ENCODE data around the gene DDOST. TPM values are rescaled to one million over a fixed set of nuclear protein-coding genes. Genes with fewer than 3 reads are reported as not detected.

The DDOST gene
- total RNA-seq, 1 donor from 2014 or later = 347 TPM

DNA sequence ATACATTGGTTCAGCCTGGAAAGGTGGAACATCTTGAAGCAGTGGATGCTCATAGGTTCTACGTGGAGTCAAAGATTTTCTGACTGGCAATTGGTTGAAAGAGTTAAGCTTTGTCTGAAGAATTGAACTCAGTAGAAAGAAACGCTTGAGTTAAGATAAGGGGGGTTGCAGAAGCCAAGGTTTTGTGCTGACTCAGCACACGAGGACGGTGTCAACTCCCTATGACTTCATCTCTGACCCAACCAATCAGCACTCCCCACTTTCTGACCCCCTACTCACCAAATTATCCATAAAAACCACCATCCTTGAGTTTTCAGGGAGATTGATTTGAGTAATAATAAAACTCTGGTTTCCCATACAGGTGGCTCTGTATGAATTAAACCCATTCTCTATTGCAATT is 30.4 kb downstream of the DDOST start:
- Histone ChIP-seq H3K27me3 (ENCODE audit: control insufficient read depth, insufficient read depth, low read length) (no peaks in the 10 kb centered on the region), H3K36me3 (ENCODE audit: control insufficient read depth, insufficient read depth, low read length) (no peaks in the 10 kb centered on the region), H3K4me3 (ENCODE audit: low read depth, low read length) (no peak overlapping the region)
- TF ChIP-seq, protein P1, sequence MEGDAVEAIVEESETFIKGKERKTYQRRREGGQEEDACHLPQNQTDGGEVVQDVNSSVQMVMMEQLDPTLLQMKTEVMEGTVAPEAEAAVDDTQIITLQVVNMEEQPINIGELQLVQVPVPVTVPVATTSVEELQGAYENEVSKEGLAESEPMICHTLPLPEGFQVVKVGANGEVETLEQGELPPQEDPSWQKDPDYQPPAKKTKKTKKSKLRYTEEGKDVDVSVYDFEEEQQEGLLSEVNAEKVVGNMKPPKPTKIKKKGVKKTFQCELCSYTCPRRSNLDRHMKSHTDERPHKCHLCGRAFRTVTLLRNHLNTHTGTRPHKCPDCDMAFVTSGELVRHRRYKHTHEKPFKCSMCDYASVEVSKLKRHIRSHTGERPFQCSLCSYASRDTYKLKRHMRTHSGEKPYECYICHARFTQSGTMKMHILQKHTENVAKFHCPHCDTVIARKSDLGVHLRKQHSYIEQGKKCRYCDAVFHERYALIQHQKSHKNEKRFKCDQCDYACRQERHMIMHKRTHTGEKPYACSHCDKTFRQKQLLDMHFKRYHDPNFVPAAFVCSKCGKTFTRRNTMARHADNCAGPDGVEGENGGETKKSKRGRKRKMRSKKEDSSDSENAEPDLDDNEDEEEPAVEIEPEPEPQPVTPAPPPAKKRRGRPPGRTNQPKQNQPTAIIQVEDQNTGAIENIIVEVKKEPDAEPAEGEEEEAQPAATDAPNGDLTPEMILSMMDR (IDR thresholded peaks at IDR 0.05; ENCODE audit: insufficient read depth, low read length, poor library complexity, severe bottlenecking) = no peak
- DNase-seq (ENCODE audit: low read depth) = no peak

DNA sequence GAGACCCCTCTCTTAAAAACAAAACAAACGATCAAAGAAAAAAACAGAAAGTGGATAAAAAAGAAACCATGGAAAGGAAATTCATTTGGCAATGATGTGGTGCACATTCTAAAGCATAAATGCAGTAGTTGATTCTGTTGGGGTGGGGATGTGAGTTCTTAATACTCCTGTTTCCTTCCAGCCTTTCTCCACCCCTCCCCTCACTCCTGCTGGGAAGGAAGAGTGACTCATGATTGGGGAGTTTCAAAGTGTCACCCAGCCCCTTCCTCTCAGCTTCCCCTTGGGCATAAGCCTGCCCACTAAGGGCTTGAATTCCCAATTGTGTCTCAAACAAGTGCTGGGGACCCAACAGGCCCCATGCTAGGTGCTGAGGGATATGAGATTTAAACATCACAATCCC is 34.6 kb downstream of the DDOST start:
- no peak for DNase-seq (ENCODE audit: low read depth)
- no peaks in the 10 kb centered on the region for H3K36me3 ChIP-seq (ENCODE audit: control insufficient read depth, insufficient read depth, low read length)
- TF ChIP-seq, protein P1 (IDR thresholded peaks at IDR 0.05; ENCODE audit: insufficient read depth, low read length, poor library complexity, severe bottlenecking) = no peak

DNA sequence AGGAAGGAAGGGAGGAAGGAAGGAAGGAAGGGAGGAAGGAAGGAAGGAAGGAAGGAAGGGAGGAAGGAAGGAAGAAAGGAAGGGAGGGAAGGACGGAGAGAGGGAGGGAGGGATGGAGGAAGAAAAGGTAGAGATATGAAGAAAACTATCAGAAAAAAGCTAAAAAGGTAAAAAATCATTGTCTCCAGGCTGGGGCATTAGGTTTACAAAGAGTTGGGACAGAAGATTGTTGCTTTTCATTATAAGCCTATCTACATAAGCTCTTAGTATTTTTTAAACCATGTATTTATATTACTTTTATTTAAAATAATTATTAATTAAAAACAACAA is 35.1 kb downstream of the DDOST start:
- Histone ChIP-seq H3K36me3 (ENCODE audit: control insufficient read depth, insufficient read depth, low read length) (no peaks in the 10 kb centered on the region), H3K4me3 (ENCODE audit: low read depth, low read length) (no peak overlapping the region), H3K27me3 (ENCODE audit: control insufficient read depth, insufficient read depth, low read length) (no peaks in the 10 kb centered on the region)
- TF ChIP-seq, protein P1 (IDR thresholded peaks at IDR 0.05; ENCODE audit: insufficient read depth, low read length, poor library complexity, severe bottlenecking) = no peak
- DNase-seq (ENCODE audit: low read depth) = no peak

More for the DNA sequence above, 34.6 kb downstream of the DDOST start:
- no peaks in the 10 kb centered on the region for H3K27me3 ChIP-seq (ENCODE audit: control insufficient read depth, insufficient read depth, low read length)
- no peak overlapping the region for H3K4me3 ChIP-seq (ENCODE audit: low read depth, low read length)

DNA sequence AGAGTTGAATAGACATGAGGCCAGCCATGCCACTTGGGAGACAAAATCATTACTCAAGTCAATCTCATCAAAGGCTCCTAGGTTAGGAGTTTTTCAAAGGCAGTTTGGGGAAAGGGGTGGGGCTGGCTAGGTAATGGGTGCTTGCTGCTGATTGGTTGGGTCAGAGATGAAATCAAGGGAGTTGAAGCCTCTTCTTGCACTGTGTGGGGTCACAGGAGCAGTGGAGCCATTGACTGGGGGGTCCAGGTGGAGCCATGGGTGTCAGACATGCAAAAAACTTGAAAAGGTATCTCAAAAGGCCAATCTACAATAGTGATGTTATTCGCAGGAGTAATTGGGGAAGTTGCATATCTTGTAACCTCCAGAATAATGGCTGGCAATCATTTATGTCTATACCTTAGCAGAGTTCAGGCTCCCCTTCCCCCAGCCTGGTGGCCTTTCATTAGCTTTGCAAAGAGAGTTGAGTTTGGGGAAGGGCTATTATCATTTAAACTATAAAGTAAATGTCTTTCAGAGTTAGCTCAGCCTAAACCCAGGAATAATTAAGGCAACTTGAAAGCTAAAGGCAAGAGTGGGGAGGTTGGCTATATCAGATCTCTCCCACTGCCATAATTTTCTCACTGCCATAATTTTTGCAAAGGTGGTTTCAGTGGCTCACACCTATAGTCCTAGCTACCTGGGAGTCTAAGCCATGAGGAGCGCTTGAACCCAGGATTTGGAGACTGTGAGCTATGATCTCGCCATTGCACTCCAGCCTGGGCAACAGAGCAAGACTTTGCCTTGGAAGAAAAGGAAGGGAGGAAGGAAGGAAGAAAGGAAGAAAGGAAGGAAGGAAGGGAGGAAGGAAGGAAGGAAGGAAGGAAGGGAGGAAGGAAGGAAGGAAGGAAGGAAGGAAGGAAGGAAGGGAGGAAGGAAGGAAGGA is 35.7 kb downstream of the DDOST start:
- DNase-seq (ENCODE audit: low read depth) = no peak
- Histone ChIP-seq H3K4me3 (ENCODE audit: low read depth, low read length) (no peak overlapping the region), H3K36me3 (ENCODE audit: control insufficient read depth, insufficient read depth, low read length) (no peaks in the 10 kb centered on the region), H3K27me3 (ENCODE audit: control insufficient read depth, insufficient read depth, low read length) (no peaks in the 10 kb centered on the region)
- TF ChIP-seq, protein P1 (IDR thresholded peaks at IDR 0.05; ENCODE audit: insufficient read depth, low read length, poor library complexity, severe bottlenecking) = no peak

DNA sequence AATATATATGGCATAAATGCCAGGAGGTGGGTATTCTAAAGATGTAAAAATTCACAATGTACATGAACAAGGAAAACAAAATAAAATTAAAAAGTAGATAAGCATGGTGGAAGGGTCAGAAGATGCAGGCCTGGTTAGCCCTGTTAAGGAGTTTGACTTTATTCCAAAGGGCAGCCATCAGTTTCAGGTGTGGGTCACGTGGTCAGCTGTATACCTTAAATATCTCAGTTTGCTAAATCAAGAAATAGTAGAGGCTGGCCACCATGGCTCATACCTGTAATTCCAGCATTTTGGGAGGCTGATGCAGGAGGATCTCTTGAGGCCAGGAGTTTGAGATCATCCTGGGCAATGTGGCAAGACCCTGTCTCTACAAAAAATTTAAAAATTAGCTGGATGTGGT is 36.5 kb downstream of the DDOST start:
- Histone ChIP-seq H3K27me3 (ENCODE audit: control insufficient read depth, insufficient read depth, low read length) (no peaks in the 10 kb centered on the region), H3K36me3 (ENCODE audit: control insufficient read depth, insufficient read depth, low read length) (no peaks in the 10 kb centered on the region), H3K4me3 (ENCODE audit: low read depth, low read length) (no peak overlapping the region)
- TF ChIP-seq, protein P1 (IDR thresholded peaks at IDR 0.05; ENCODE audit: insufficient read depth, low read length, poor library complexity, severe bottlenecking) = no peak
- DNase-seq (ENCODE audit: low read depth) = no peak

DNA sequence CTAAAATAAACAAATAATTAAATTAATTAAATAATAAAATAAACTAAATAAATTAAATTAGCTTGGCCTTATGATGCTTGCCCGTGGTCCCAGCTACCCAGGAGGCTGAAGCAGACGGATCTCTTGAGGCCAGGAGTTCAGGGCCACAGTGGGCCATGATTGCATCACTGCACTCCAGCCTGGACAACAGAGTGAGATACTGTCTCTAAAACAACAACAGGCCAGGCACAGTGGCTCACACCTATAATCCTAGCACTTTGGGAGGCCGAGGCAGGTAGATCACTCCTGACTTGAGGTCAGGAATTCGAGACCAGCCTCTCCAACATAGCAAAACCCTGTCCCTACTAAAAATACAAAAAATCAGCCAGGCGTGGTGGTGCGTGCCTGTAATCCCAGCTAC is 40.2 kb downstream of the DDOST start:
- TF ChIP-seq, protein P1 (IDR thresholded peaks at IDR 0.05; ENCODE audit: insufficient read depth, low read length, poor library complexity, severe bottlenecking) = no peak
- no peaks in the 10 kb centered on the region for H3K27me3 ChIP-seq (ENCODE audit: control insufficient read depth, insufficient read depth, low read length)
- H3K36me3 ChIP-seq (ENCODE audit: control insufficient read depth, insufficient read depth, low read length) = no peaks in the 10 kb centered on the region
- no peak overlapping the region for H3K4me3 ChIP-seq (ENCODE audit: low read depth, low read length)
- DNase-seq (ENCODE audit: low read depth) = no peak
